Subcutaneous adipose tissue (tissue), 4 donors: Measurements from ENCODE around the gene CRYBA2. TPM values are rescaled to one million over a fixed set of nuclear protein-coding genes. Genes with fewer than 3 reads are reported as not detected.

Experiments used
- CTCF ChIP-seq: fragments of 450-650 bp; IDR thresholded peaks from one replicate; pipeline ENCODE4 v1.5.1; 2016; ENCODE audit warnings: low read depth, mild to moderate bottlenecking, control low read depth, antibody characterized with exemption, moderate library complexity
- total RNA-seq, 4 donors: library from RNA; depleted of rRNA; stranded (reverse); fragments of >200 nt; gene quantifications; one replicate each; pipeline ENCODE4 v1.1.0, GENCODE V29; 2016

Gene CRYBA2
- total RNA-seq, 4 donors from 2014 or later = not detected

GRCh38 chr2:218975060-218975777, 18.0 kb downstream of the CRYBA2 start:
- TF ChIP-seq CTCF = no peak

GRCh38 chr2:218970894-218971293, 22.3 kb downstream of the CRYBA2 start:
- TF ChIP-seq CTCF = no peak

- no peak for TF ChIP-seq CTCF
Observed at GRCh38 chr2:218964041-218964771, 29.0 kb downstream of the CRYBA2 start.

- no peak for TF ChIP-seq CTCF
Observed at GRCh38 chr2:218963601-218964000, 29.6 kb downstream of the CRYBA2 start.

- TF ChIP-seq CTCF = no peak
Observed at GRCh38 chr2:218962859-218963492, 30.2 kb downstream of the CRYBA2 start.

GRCh38 chr2:218961651-218962570, 31.3 kb downstream of the CRYBA2 start:
- TF ChIP-seq CTCF = no peak
